GM18951 (cell line): ENCODE results near the gene SFT2D3.
A peak's percentile ranks its signal among the peaks of the same experiment; 100 is the strongest.

ENCODE experiments used
- POLR2A ChIP-seq: IDR thresholded peaks from 4 replicates; pipeline ENCODE4 v1.6.1; 2011; ENCODE audit warnings: mild to moderate bottlenecking; ENCODE audit not compliant: insufficient read length, insufficient read depth; ENCODE audit errors: extremely low read depth
- in situ Hi-C: fragments of 300-500 bp; cut with MboI; formaldehyde crosslinking; loops from one replicate; pipeline ENCODE4 v1.12.0; 2022; ENCODE audit warnings: low sequenced_read_pairs, mixed read lengths, inconsistent platforms; ENCODE audit not compliant: unreplicated experiment

Gene SFT2D3

DNA sequence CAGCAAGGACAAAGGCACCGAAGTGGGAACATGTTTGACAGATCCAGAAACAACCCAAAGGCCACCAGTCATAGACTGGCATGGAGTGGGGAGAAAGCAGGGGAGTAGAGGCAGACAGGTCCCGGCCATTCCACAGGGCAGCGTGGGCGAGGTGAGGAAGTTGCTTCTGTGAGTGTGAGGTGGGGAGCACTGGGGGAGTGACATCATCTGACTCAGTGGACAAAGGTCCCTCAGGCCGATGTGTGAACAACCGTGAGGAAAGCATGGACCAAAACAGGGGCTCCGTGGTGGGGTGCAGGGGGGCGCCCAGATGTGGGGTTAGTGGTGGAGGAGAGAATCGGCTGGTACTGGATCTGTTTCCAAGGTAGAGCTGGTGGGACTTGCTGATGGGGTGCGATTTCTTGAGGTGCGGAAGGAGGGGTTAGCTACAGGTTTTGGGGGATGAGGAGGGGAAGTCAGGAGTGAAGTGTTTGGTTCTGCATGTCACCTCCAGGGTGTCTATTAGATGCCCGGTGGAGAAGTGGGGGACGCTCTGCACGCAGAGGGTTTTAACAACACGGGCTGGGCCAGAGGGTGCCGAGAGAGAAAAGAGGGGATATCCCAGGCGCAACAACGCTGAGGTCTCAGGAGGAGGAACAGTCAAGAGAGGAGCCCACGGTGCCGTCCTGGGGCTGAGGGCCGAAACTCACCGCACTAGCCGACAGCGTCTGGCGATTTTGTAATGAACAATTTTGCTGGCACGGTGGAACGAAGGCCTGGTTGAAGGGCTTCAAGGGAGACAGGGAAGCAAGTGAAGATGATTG lies 2.5 kb upstream of the SFT2D3 start:
- no peak for TF ChIP-seq POLR2A
- in situ Hi-C loops, result no loop called here

DNA sequence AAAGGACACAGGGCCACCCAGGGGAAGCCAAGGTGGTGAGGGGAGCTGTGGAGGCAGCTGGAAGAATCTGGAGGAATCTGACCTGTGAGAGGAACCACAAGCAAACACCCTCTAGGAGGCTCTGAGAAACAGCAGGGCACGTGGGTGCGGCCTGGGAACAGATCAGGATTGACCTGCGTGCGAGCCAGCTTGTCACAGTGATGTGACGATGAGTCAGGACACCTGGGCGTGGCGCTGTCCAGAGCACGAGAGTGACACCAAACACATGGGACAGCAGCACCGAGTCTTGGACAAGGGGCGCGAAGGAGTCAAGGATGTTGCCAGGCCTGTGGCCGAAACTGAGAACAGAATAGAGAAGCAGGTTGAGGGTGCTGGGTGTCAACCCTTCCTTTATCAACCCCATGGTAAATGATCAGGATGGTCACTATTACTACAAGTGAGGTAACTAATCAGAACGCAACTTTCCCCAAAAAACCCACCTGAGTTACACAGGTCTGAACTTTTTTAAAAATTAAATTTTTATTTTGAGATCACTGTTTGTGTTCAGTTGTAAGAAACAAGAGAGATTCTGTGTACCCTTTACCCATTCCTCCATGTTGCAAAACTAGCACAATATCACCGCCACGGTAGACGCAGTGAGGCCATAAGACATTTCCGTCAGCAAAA lies 637 bp upstream of the SFT2D3 start:
- in situ Hi-C loops, result no loop called here
- peak; percentile 19 for TF ChIP-seq POLR2A

DNA sequence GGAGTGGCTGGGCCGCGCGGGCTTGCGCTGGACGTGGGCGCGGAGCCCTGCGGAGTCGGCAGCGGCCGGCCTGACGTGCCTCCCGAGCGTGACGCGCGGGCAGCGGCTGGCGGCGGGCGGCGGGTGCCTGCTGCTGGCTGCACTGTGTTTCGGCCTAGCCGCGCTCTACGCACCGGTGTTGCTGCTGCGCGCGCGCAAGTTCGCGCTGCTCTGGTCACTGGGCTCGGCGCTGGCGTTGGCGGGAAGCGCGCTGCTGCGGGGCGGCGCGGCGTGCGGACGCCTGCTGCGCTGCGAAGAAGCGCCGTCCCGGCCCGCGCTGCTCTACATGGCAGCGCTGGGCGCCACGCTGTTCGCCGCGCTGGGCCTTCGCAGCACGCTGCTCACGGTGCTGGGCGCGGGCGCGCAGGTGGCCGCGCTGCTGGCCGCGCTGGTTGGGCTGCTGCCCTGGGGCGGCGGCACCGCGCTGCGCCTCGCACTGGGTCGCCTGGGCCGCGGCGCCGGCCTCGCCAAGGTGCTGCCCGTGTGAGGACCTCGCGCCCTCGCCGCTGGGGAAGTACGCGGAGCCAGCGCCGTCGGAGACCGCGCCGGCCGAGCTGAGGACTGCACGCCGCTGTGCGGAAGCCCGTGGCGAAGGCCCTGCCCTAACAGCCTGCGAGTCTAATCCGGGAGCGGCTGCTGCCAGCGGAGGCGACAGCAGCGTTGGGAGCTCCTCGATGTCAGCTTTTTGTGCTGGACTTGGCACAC lies 526 bp downstream of the SFT2D3 start:
- peak; percentile 51 for TF ChIP-seq POLR2A
- in situ Hi-C loops, result no loop called here

DNA sequence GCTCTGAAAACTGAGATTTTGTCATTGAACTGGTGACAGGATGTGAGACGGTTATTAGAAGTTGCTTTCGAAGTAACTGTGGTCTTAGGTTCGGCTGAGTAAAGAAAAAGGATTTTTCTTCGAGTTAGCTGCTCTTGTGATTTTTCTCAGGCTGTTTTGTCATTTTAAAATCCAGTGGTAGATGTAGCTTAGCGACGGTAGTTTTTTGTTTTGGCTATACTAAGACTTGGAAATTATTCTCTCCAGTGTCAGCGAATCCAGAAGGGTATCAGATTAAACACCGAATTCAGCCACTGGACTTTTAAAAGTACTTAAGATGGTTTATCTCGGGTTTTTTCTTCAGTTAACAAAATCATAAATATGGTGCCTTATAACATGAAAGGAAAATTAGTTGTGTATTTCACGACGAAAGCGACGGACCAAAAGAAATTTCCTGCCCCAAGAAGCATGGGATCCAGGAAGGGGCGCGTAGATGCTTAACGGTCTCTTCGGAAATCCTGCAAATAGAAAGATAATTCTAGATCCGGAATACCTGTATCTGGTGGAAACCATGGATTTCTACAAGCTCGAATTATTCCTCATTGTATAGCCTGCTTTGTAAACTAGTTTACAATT lies 1.2 kb downstream of the SFT2D3 start:
- TF ChIP-seq POLR2A, result no peak
- in situ Hi-C loops, result no loop called here

DNA sequence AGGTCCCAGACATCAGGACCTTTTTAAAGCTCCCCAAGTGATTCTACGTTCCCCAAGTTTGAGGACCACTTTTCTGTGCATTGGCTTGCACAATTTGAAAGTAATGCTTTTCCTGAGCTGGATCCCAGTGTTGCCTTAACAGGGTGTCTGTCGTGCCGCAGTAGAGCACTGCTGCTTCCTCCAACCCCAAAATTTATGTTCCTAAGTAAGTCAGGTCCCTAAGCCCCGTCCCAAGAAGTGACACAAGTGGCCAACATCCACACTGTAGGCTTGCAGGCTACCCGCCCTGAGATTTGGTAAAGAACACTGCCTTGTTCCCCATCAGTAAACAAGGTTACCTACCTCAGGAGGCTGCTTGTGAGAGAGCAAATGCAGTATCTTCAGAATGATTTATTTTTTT lies 2.0 kb downstream of the SFT2D3 start:
- in situ Hi-C loops, result no loop called here
- TF ChIP-seq POLR2A, result no peak

DNA sequence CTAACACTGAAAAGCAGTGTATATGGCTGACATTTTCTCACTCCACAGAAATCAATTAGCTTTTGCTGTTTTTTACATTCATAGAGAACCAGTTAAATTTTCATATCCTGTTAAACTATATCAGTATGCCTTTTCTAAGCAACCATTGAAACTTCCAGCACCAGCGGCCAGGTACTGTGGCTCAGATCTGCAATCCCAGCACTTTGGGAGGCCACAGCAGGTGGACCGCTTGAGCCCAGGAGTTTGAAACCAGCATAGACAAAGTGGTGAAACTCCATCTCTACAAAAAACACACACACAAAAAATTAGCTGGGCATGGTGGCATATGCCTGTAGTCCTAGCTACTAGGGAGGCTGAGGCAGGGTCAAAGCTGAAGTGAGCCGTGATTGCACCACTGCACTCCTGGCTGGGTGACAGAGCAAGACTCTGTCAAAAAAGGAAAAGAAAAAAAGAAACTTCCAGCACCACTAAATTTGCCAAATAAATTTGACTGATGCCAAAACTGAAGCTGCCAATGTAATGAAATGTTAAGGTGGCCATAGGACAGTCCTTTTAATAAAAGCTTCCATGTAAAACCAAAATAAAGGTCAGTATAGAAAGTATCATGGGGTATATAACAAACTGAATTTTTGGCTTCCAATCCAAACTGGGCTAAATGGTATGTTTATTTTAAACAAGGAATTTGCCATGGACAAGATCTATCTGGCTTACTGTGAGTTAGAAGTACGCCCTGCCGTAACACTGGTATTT lies 3.5 kb downstream of the SFT2D3 start:
- no peak for TF ChIP-seq POLR2A
- in situ Hi-C loops, result no loop called here

DNA sequence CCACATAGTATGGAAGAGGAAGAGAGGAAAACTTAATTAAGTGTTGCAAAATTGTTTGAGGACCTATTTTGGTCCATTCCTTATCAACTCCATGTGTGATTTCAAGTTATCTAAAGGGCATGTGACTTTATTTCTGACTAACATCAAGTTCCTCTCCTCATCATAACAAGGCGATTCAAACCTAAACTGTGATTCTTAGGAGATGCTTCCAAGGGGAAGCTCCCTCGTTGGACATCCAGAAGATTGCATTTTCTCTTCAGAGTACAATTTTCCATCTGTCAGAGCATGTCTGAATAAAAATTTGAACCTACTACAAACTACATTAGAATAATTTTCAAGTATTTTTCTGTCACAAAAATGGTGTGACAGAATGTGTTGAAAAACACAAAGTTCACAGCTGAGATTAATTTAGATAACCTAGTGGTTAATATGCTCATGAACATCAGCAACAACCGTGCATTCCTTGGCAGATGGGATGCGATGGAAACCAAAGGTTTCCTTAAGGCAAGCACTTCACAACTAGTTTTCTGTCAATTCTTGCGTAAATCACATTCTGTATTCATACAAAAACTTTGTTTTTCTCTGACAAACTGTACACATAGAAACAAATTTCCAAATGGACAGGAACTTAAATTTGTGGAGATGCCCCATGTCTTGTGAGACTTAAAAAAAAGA lies 4.2 kb downstream of the SFT2D3 start:
- TF ChIP-seq POLR2A, result no peak
- in situ Hi-C loops, result no loop called here

DNA sequence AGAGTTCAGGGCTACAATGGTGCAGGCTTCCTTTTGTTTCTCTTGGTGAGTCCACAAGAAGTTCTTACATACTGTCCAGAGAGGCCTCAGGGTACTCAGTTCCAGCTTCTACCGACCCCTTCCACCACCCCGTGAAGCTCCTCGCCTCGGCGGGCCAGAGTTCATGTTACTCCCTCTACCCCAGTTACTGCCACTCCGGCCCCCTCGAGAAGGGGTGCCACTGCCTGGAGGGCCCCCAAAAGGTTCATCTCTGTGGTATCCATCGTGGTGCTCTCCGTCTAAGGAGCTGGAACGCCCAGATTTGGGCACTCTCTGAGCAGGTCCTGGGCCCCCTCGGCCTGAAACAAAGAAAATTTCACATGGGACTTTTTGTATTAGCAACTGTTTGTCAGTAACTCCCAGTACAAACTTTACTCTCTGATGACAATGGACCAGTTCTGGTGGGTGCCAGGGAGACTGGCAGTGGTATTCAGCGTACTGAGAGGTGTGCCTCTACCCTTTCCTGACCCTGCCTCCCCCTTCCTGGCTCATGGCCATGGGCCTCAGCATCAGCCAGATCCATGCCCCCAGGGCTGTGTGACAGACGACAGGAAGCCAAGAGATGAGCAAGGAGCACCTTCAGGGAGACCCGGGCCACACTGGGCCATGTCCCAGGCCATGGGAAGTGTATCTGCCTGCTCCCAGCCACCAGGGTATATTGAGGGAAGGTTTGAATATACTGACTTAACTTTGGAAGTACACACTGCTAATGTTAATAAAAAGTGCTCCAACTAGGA lies 5.1 kb downstream of the SFT2D3 start:
- TF ChIP-seq POLR2A, result no peak
- in situ Hi-C loops, result no loop called here

- in situ Hi-C loops, result no loop called here
- TF ChIP-seq POLR2A, result no peak
Observed at GRCh38 chr2:127707890-127708648, 6.8 kb downstream of the SFT2D3 start.

DNA sequence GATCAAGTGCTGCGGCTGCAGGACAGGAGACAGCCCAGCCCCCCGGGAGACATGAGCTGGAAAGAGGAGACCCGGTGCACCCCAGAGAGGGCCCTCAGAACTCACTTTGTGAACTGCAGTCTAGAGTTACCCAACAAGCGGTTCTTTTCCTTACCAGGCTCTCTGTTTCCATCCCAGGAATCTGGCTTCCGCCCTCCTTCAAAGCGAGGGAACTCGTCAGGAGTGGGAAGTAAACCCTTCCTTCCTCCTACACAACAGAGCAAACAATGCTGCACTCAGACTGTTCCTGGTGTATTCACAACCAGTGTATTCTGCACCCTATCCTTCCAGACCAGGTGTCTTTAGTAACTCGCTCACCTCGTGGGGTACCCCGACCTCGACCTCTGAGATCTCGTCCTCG lies 8.0 kb downstream of the SFT2D3 start:
- in situ Hi-C loops, result no loop called here
- no peak for TF ChIP-seq POLR2A

- TF ChIP-seq POLR2A, result no peak
- in situ Hi-C loops, result no loop called here
Observed at GRCh38 chr2:127712999-127713398, 11.7 kb downstream of the SFT2D3 start.

GRCh38 chr2:127713562-127713961 lies 12.3 kb downstream of the SFT2D3 start:
- no peak for TF ChIP-seq POLR2A
- in situ Hi-C loops, result no loop called here
